BLaER1 (cell line): ENCODE measurements around the gene CBX7.
A peak's percentile ranks its signal among the peaks of the same experiment; 100 is the strongest.

Experiments
- H3K27ac ChIP-seq: shearing (Covaris generic); formaldehyde crosslinking; 2 replicates; pipeline ENCODE4 v1.8.1; 2022
- H3K27me3 ChIP-seq: shearing (Covaris generic); formaldehyde crosslinking; 2 replicates; pipeline ENCODE4 v1.8.1; 2022
- H3K36me3 ChIP-seq: shearing (Covaris generic); formaldehyde crosslinking; 2 replicates; pipeline ENCODE4 v1.8.1; 2022
- H3K4me1 ChIP-seq: shearing (Covaris generic); formaldehyde crosslinking; 2 replicates; pipeline ENCODE4 v1.8.1; 2022
- H3K4me2 ChIP-seq: shearing (Covaris generic); formaldehyde crosslinking; 2 replicates; pipeline ENCODE4 v1.8.1; 2022
- H3K4me3 ChIP-seq: shearing (Covaris generic); formaldehyde crosslinking; 2 replicates; pipeline ENCODE4 v1.8.1; 2022
- H3K9ac ChIP-seq: shearing (Covaris generic); formaldehyde crosslinking; 2 replicates; pipeline ENCODE4 v1.8.1; 2022
- H3K9me3 ChIP-seq: shearing (Covaris generic); formaldehyde crosslinking; 2 replicates; pipeline ENCODE4 v1.8.1; 2022
- H4K20me1 ChIP-seq: shearing (Covaris generic); formaldehyde crosslinking; 2 replicates; pipeline ENCODE4 v1.8.1; 2022
- Cebpa-rat ChIP-seq: shearing (Covaris generic); IDR thresholded peaks from 2 replicates; pipeline ENCODE4 v1.8.1; 2022

The CBX7 gene

GRCh38 chr22:39083212-39084165 lies 69.0 kb downstream of the CBX7 start:
- peaks cover 30% of the 10 kb centered on the region; the same call in 1 of the 2 replicates for H3K36me3 ChIP-seq
- no peaks in the 10 kb centered on the region for H3K9me3 ChIP-seq
- H3K9ac ChIP-seq = no peak overlapping the region
- H3K27me3 ChIP-seq = no peaks in the 10 kb centered on the region
- no peak overlapping the region for H3K4me3 ChIP-seq
- H3K4me1 ChIP-seq = peaks cover 22% of the 10 kb centered on the region
- no peak for TF ChIP-seq Cebpa-rat
- peak overlapping the region; percentile 7; the same call in 1 of the 2 replicates for H3K4me2 ChIP-seq
- no peaks in the 10 kb centered on the region for H4K20me1 ChIP-seq
- 0 out of 2 replicates have a peak overlapping the region, but pooled peaks have one; percentile 12 for H3K27ac ChIP-seq

GRCh38 chr22:39081598-39081997 lies 70.9 kb downstream of the CBX7 start:
- Histone ChIP-seq H3K4me1 (peaks cover 34% of the 10 kb centered on the region), H3K36me3 (peaks cover 30% of the 10 kb centered on the region; the same call in 1 of the 2 replicates), H3K4me2 (no peak overlapping the region), H3K4me3 (no peak overlapping the region), H4K20me1 (no peaks in the 10 kb centered on the region), H3K9me3 (no peaks in the 10 kb centered on the region), H3K27ac (no peak overlapping the region), H3K27me3 (no peaks in the 10 kb centered on the region), H3K9ac (no peak overlapping the region)
- TF ChIP-seq Cebpa-rat = no peak

GRCh38 chr22:39081016-39081415 lies 71.5 kb downstream of the CBX7 start:
- H3K27me3 ChIP-seq = no peaks in the 10 kb centered on the region
- H3K9ac ChIP-seq = no peak overlapping the region
- H3K36me3 ChIP-seq = peaks cover 27% of the 10 kb centered on the region; the same call in 1 of the 2 replicates
- H4K20me1 ChIP-seq = no peaks in the 10 kb centered on the region
- 0 out of 2 replicates have a peak overlapping the region, but pooled peaks have one; percentile 14 for H3K4me2 ChIP-seq
- H3K27ac ChIP-seq = no peak overlapping the region
- no peak for TF ChIP-seq Cebpa-rat
- H3K9me3 ChIP-seq = no peaks in the 10 kb centered on the region
- H3K4me1 ChIP-seq = peaks cover 34% of the 10 kb centered on the region
- no peak overlapping the region for H3K4me3 ChIP-seq
